Body of pancreas (tissue), 4 donors: ENCODE measurements around the gene OPRPN. TPM values are rescaled to one million over a fixed set of nuclear protein-coding genes. Genes with fewer than 3 reads are reported as not detected.

Experiments used
- ATAC-seq: fragments of 150-250 bp; one replicate; pipeline ENCODE4 v1.9.1; 2016
- DNase-seq, 4 donors: peaks; one replicate each; pipeline ENCODE4 v3.0.0-alpha.2; 2019
- H3K27ac ChIP-seq, 4 donors: fragments of 200-600 bp; sonication (generic); 1 replicate in 3 of 4; 2 replicates in 1 of 4; pipeline versions ENCODE4 v1.5.1 to v1.6.1; 2016 to 2019; ENCODE audit warnings: mild to moderate bottlenecking in 1 of 4, mixed read lengths in 1 of 4, moderate library complexity in 1 of 4
- H3K27me3 ChIP-seq, 2 donors: fragments of 200-600 bp; sonication (generic); one replicate each; pipeline ENCODE4 v1.6.0; 2016; ENCODE audit warnings: mild to moderate bottlenecking in 1 of 2
- H3K36me3 ChIP-seq, 2 donors: fragments of 200-600 bp; sonication (generic); replicated peaks in 1 of 2; 2 replicates each; pipeline ENCODE4 v1.5.1; 2016; ENCODE audit warnings: low read depth in 2 of 2; ENCODE audit not compliant: insufficient read depth in 1 of 2
- H3K4me1 ChIP-seq: fragments of 200-600 bp; sonication (generic); one replicate; pipeline ENCODE4 v1.6.0; 2016
- H3K4me3 ChIP-seq, 2 donors: fragments of 200-600 bp; sonication (generic); 1 replicate in 1 of 2; 2 replicates in 1 of 2; pipeline ENCODE4 v1.5.1; 2016 to 2019
- H3K9me3 ChIP-seq, 3 donors: fragments of 200-600 bp; sonication (generic); 1 replicate in 2 of 3; 2 replicates in 1 of 3; pipeline ENCODE4 v1.5.1; 2016
- CTCF ChIP-seq, 7 experiments: fragments of 450-650 bp in 4 of 7; fragments of 200-600 bp in 3 of 7; sonication (generic) in 3 of 7; IDR thresholded peaks; one replicate each; pipeline ENCODE4 v1.5.1; 2016 to 2019; ENCODE audit warnings: antibody characterized with exemption in 7 of 7
- POLR2A ChIP-seq, 3 donors: fragments of 450-650 bp; IDR thresholded peaks; one replicate each; pipeline ENCODE4 v1.6.1; 2016; ENCODE audit warnings: antibody characterized with exemption in 3 of 3, mild to moderate bottlenecking in 2 of 3
- WGBS, 2 donors: methylation state at CpG; one replicate each; pipeline ENCODE4 v1.1.5; 2017; 5-methylcytosine and 5-hydroxymethylcytosine counted together
- intact Hi-C: fragments of 100-400 bp; cut with DNase I; formaldehyde crosslinking; loops from one replicate; pipeline ENCODE4 v1.15.1; 2023
- total RNA-seq, 2 donors: library from RNA; depleted of rRNA; stranded (reverse); fragments of >200 nt; gene quantifications; one replicate each; pipeline ENCODE4 v1.1.0, GENCODE V29; 2016

The OPRPN gene, protein sequence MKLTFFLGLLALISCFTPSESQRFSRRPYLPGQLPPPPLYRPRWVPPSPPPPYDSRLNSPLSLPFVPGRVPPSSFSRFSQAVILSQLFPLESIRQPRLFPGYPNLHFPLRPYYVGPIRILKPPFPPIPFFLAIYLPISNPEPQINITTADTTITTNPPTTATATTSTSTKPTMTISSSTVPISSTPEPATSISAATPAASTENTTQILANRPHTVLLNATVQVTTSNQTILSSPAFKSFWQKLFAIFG
- total RNA-seq: 1 to 10 TPM in 1 of 2 donors, not detected in 1; 2.1 TPM

DNA sequence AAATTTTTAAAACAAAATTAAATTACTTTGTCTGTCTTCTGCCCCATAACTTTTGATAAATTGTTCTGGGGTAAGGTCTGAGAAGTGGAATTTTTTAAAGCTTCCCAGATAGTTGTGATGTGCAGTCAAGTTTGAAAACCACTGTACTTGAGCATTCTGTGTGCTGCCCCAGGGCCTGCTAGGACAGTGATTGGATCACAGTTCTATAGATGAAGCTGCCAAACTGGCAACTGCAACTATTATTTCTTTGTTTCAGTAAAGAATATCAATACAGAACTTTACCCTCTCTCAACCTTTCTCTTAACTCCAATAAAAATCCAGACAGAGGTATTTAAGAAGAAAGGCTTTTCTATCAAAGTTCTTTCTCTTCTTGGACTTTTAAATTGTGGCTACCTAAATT is at the start of gene OPRPN:
Gene OPRPN, plus strand, starts transcription at position 361 of the 400 bp plus-strand sequence. CDS start 1,346 bp downstream, outside the sequence.
- H3K27ac ChIP-seq: no peak within 1 kb of the TSS
- TF ChIP-seq CTCF (IDR thresholded peaks at IDR 0.05) (no peak), POLR2A (IDR thresholded peaks at IDR 0.05) (no peak)
- no peak within 1 kb of the TSS for H3K4me3 ChIP-seq
- H3K27me3 ChIP-seq: no peaks in the 10 kb centered on the region
- no peaks in the 10 kb centered on the region for H3K4me1 ChIP-seq
- intact Hi-C loops: no loop called here
- H3K9me3 ChIP-seq: no peaks in the 10 kb centered on the region
- no peak for DNase-seq
- no peak for ATAC-seq
- H3K36me3 ChIP-seq: no peaks in the 10 kb centered on the region

DNA sequence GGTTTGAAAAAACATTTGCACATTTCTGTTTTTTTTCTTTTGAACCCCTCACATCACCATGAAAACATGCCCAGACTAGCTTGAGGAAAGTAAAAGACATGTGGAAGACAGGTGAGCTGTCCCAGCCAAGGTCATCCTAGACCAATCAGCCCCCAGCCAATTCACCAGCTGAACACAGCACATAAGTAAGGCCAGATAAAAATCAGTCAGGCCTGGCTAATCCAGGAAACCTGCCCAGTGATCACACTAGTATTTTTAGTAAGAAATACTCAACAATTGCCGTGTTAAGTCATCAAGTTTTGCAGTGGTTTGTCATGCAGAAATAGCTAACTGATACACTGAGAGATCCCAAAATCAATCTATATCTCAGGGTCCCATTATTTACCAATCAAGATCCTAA is 41.6 kb upstream of the OPRPN start:
- Histone ChIP-seq H3K4me3 (no peak overlapping the region), H3K36me3 (no peaks in the 10 kb centered on the region), H3K27me3 (no peaks in the 10 kb centered on the region), H3K27ac (no peak overlapping the region), H3K4me1 (no peaks in the 10 kb centered on the region), H3K9me3 (no peaks in the 10 kb centered on the region)
- TF ChIP-seq POLR2A (IDR thresholded peaks at IDR 0.05): no peak
- no peak for TF ChIP-seq CTCF (IDR thresholded peaks at IDR 0.05)
- intact Hi-C loops: no loop called here
- WGBS, 2 donors: 33 to 47% methylated on average over 1 of the region's 1 CpG
- no peak for DNase-seq
- ATAC-seq: no peak

- Histone ChIP-seq H3K9me3 (no peaks in the 10 kb centered on the region), H3K27ac (no peak overlapping the region), H3K4me3 (no peak overlapping the region), H3K36me3 (no peaks in the 10 kb centered on the region), H3K27me3 (no peaks in the 10 kb centered on the region), H3K4me1 (no peaks in the 10 kb centered on the region)
- DNase-seq (no peak), ATAC-seq (no peak)
- WGBS, 2 donors: 34 to 41% methylated on average over 3 of the region's 3 CpGs
- TF ChIP-seq POLR2A (IDR thresholded peaks at IDR 0.05) (no peak), CTCF (IDR thresholded peaks at IDR 0.05) (no peak)
- intact Hi-C loops: no loop called here
These were observed 38.6 kb upstream of the OPRPN start for GRCh38 chr4:70359115-70359661.

- no peak for TF ChIP-seq CTCF (IDR thresholded peaks at IDR 0.05)
- TF ChIP-seq POLR2A (IDR thresholded peaks at IDR 0.05): no peak
- intact Hi-C loops: no loop called here
- Histone ChIP-seq H3K9me3 (no peaks in the 10 kb centered on the region), H3K4me3 (no peak within 1 kb of the TSS), H3K36me3 (no peaks in the 10 kb centered on the region), H3K27ac (no peak within 1 kb of the TSS), H3K27me3 (no peaks in the 10 kb centered on the region), H3K4me1 (no peaks in the 10 kb centered on the region)
- no peak for ATAC-seq
- 54 to 65% methylated on average over 3 of the region's 3 CpGs for WGBS, 2 donors
- no peak for DNase-seq
These were observed 37.3 kb upstream of the OPRPN start, which contains the start of gene SMR3A for GRCh38 chr4:70360460-70360859. Gene SMR3A (plus strand): TSS chr4:70360760. CDS start chr4:70362116, 1,356 bp downstream.

GRCh38 chr4:70364002-70364401 is 33.7 kb upstream of the OPRPN start:
- Histone ChIP-seq H3K9me3 (no peaks in the 10 kb centered on the region), H3K36me3 (no peaks in the 10 kb centered on the region), H3K27ac (no peak overlapping the region), H3K4me3 (no peak overlapping the region), H3K4me1 (no peaks in the 10 kb centered on the region), H3K27me3 (no peaks in the 10 kb centered on the region)
- intact Hi-C loops: no loop called here
- ATAC-seq (no peak), DNase-seq (no peak)
- no peak for TF ChIP-seq CTCF (IDR thresholded peaks at IDR 0.05)
- no peak for TF ChIP-seq POLR2A (IDR thresholded peaks at IDR 0.05)
- WGBS, 2 donors: 82 to 85% methylated on average over 5 of the region's 5 CpGs
